Dendritic cell treated with granulocyte-macrophage colony-stimulating factor and Interleukin-4, amounts not matched to agents 40 ng/mL and 50 ng/mL, for 4 days (primary cell): ENCODE data around the gene NCAPD3.

Experiments
- H3K27ac Mint-ChIP-seq: one replicate; pipeline ENCODE4 v1.8.0; 2022; ENCODE audit warnings: mild to moderate bottlenecking, mixed read lengths
- H3K27me3 Mint-ChIP-seq: one replicate; pipeline ENCODE4 v1.8.0; 2022; ENCODE audit warnings: mild to moderate bottlenecking, mixed read lengths
- H3K36me3 Mint-ChIP-seq: one replicate; pipeline ENCODE4 v1.8.0; 2022; ENCODE audit warnings: low read depth, mixed read lengths
- H3K4me1 Mint-ChIP-seq: one replicate; pipeline ENCODE4 v1.8.0; 2022; ENCODE audit warnings: low read depth, mixed read lengths
- H3K4me3 Mint-ChIP-seq: one replicate; pipeline ENCODE4 v1.8.0; 2022; ENCODE audit warnings: mild to moderate bottlenecking, moderate library complexity, mixed read lengths
- H3K9me3 Mint-ChIP-seq: one replicate; pipeline ENCODE4 v1.8.0; 2022; ENCODE audit warnings: mixed read lengths
- intact Hi-C: fragments of 100-400 bp; cut with micrococcal nuclease; formaldehyde crosslinking; loops from one replicate; pipeline ENCODE4 v1.15.0; 2022

NCAPD3 gene, protein sequence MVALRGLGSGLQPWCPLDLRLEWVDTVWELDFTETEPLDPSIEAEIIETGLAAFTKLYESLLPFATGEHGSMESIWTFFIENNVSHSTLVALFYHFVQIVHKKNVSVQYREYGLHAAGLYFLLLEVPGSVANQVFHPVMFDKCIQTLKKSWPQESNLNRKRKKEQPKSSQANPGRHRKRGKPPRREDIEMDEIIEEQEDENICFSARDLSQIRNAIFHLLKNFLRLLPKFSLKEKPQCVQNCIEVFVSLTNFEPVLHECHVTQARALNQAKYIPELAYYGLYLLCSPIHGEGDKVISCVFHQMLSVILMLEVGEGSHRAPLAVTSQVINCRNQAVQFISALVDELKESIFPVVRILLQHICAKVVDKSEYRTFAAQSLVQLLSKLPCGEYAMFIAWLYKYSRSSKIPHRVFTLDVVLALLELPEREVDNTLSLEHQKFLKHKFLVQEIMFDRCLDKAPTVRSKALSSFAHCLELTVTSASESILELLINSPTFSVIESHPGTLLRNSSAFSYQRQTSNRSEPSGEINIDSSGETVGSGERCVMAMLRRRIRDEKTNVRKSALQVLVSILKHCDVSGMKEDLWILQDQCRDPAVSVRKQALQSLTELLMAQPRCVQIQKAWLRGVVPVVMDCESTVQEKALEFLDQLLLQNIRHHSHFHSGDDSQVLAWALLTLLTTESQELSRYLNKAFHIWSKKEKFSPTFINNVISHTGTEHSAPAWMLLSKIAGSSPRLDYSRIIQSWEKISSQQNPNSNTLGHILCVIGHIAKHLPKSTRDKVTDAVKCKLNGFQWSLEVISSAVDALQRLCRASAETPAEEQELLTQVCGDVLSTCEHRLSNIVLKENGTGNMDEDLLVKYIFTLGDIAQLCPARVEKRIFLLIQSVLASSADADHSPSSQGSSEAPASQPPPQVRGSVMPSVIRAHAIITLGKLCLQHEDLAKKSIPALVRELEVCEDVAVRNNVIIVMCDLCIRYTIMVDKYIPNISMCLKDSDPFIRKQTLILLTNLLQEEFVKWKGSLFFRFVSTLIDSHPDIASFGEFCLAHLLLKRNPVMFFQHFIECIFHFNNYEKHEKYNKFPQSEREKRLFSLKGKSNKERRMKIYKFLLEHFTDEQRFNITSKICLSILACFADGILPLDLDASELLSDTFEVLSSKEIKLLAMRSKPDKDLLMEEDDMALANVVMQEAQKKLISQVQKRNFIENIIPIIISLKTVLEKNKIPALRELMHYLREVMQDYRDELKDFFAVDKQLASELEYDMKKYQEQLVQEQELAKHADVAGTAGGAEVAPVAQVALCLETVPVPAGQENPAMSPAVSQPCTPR (N-terminal part only)

DNA sequence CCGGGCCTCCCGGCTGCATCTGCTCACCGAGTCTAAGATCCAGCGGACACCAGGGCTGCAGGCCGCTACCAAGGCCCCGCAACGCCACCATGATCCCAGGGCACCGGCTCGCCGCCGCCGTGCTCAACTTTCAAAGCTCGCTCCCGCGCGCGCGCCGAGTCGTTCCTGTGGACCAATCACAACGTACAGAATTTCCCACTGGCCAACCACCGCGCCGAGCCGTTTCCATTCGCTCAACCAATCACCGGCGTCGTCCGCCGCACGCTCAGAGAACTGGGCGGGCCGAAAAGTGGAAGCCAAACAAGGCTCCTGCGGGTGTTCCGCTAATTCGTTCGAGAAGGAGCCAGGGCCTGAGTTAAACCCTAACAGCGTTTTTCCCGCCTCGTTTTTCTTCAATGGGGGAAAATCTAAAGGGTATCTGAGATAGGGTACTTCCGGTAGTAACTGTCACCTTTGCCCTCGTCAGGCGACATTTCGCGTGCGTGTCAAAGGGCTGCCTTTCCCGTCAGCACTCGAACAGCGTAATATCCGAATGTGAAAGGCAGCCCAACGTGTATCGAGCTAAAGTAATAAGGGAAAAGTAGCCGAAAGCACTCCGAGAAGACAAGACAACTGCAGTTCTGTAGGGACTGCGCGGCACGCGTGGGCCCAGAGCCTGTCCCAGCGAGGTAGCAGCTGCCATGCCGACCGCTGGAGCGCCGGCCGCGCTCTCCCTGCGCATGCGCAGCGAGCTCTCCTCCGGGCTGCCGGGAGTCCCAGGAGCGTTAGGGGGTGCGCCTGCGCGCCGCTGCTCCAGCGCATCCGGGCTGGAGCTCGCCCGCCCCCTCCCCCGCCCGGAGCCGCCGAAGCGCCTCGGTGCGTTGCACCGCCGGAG is at the start of gene NCAPD3, which contains the start of gene VPS26B:
NCAPD3 (minus strand) TSS at position 132 of the 874 bp plus-strand sequence; CDS start at position 91, 41 bp downstream.
VPS26B (plus strand) TSS at position 836 of the 874 bp plus-strand sequence. CDS start 452 bp downstream, outside the sequence.
- peak within 1 kb of the TSS; percentile 94 for H3K4me3 Mint-ChIP-seq
- no peaks in the 10 kb centered on the region for H3K9me3 Mint-ChIP-seq
- no peaks in the 10 kb centered on the region for H3K27me3 Mint-ChIP-seq
- H3K36me3 Mint-ChIP-seq = peaks cover 28% of the 10 kb centered on the region
- H3K4me1 Mint-ChIP-seq = peaks cover 58% of the 10 kb centered on the region
- intact Hi-C loops = loop anchor here (1.0 kb wide), 1 partner anchor 29 kb away; the partner anchor contains the start of genes ACAD8 and THYN1
- peak within 1 kb of the TSS; percentile 94 for H3K27ac Mint-ChIP-seq

- intact Hi-C loops = no loop called here
These were observed 49.5 kb upstream of the NCAPD3 start for GRCh38 chr11:134273317-134273712.

GRCh38 chr11:134272381-134273316 is 48.9 kb upstream of the NCAPD3 start:
- H3K4me3 Mint-ChIP-seq = no peak overlapping the region
- H3K27me3 Mint-ChIP-seq = peaks cover 86% of the 10 kb centered on the region
- H3K36me3 Mint-ChIP-seq = no peaks in the 10 kb centered on the region
- H3K27ac Mint-ChIP-seq = no peak overlapping the region
- peaks cover 15% of the 10 kb centered on the region for H3K4me1 Mint-ChIP-seq
- intact Hi-C loops = no loop called here
- H3K9me3 Mint-ChIP-seq = no peaks in the 10 kb centered on the region

More at GRCh38 chr11:134273317-134273712, 49.5 kb upstream of the NCAPD3 start:
- Mint-ChIP-seq H3K27ac (no peak overlapping the region), H3K4me3 (no peak overlapping the region), H3K36me3 (no peaks in the 10 kb centered on the region), H3K4me1 (peaks cover 8% of the 10 kb centered on the region), H3K27me3 (peaks cover 87% of the 10 kb centered on the region), H3K9me3 (no peaks in the 10 kb centered on the region)

DNA sequence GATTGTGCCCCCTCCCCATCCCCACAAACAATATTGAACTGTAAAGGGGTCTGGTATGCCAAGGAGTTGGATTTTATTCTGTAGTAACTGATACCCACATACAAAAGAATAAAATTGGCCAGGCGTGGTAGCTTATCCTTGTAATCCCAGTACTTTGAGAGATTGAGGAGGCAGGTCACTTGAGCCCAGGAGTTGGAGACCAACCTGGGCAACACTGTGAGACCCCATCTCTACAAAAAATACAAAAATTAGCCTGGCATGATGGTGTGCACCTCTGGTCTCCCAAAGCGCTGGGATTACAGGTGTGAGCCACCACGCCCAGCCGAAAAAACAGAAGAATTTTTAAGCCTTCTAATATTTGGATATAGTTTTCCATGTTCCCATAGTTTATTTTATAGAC is 48.2 kb upstream of the NCAPD3 start:
- Mint-ChIP-seq H3K9me3 (no peaks in the 10 kb centered on the region), H3K4me1 (peaks cover 22% of the 10 kb centered on the region), H3K36me3 (no peaks in the 10 kb centered on the region), H3K27me3 (peaks cover 79% of the 10 kb centered on the region), H3K4me3 (no peak overlapping the region), H3K27ac (no peak overlapping the region)
- intact Hi-C loops = no loop called here

DNA sequence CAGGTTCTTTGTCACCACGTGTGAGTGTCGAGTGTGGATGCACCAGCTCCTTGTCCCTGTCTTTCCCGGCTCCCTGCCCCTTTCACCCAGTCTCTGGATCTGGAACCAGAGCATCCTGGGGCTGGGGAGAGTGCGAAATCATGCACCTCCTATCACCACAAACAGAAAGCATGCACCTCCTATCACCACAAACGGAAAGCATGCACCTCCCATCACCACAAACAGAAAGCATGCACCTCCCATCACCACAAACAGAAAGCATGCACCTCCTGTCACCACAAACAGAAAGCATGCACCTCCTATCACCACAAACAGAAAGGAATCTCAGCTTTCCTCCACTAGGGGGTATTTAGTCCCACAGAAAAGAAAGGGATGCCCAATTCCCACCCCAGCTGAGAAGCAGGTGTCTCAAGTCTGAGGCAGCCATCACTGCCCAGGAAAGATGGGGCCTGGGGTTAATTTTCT is 46.5 kb upstream of the NCAPD3 start:
- Mint-ChIP-seq H3K36me3 (no peaks in the 10 kb centered on the region), H3K4me1 (peaks cover 26% of the 10 kb centered on the region), H3K27me3 (peaks cover 68% of the 10 kb centered on the region), H3K27ac (no peak overlapping the region), H3K4me3 (no peak overlapping the region), H3K9me3 (no peaks in the 10 kb centered on the region)
- intact Hi-C loops = no loop called here

DNA sequence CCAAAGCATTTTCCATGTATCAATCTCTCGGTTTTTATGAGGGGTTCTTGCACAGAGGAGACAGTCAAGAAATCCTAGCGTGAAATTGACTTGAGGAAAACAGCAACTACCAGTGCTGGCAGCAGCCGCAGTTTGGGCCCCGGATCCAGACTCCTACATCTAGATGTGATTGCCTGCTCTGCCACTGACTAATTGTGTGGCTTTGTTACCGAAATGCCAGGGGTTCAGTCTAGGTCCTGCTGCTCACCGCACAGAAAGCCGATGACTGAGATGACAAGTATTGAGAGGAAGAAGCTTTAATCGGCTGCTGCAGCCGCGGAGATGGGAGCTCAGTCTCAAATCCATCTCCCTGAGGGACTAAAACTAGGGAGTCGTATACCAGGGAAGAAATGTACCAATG is 44.2 kb upstream of the NCAPD3 start:
- Mint-ChIP-seq H3K4me1 (peaks cover 26% of the 10 kb centered on the region), H3K36me3 (peaks cover 19% of the 10 kb centered on the region), H3K9me3 (no peaks in the 10 kb centered on the region), H3K27me3 (peaks cover 52% of the 10 kb centered on the region), H3K27ac (no peak overlapping the region), H3K4me3 (no peak overlapping the region)
- intact Hi-C loops = no loop called here

GRCh38 chr11:134267461-134267860 is 43.7 kb upstream of the NCAPD3 start:
- H3K4me1 Mint-ChIP-seq = peaks cover 26% of the 10 kb centered on the region
- no peaks in the 10 kb centered on the region for H3K9me3 Mint-ChIP-seq
- peaks cover 24% of the 10 kb centered on the region for H3K36me3 Mint-ChIP-seq
- H3K27ac Mint-ChIP-seq = no peak overlapping the region
- H3K27me3 Mint-ChIP-seq = peaks cover 50% of the 10 kb centered on the region
- intact Hi-C loops = no loop called here
- no peak overlapping the region for H3K4me3 Mint-ChIP-seq

DNA sequence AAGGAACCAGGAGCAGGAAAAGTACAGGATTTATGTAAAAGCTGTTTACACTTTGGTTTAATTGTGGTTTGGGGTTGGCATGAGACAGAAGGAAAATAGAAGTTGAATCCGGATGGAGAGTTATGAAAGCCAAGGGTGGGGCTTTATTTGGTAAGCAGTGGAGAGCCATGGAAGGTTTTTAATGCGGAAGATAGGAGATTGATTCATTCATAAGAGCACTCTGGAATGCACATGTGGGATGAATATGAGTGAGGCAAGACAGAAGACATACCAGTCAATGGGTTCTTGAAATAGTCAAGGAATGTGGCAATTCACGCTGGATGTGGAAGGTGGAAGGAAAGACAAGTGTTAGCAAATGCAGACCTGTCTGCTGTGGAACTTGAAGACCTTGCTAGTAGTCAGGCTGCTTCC is 43.1 kb upstream of the NCAPD3 start:
- Mint-ChIP-seq H3K9me3 (no peaks in the 10 kb centered on the region), H3K27ac (no peak overlapping the region), H3K27me3 (peaks cover 48% of the 10 kb centered on the region), H3K36me3 (peaks cover 30% of the 10 kb centered on the region), H3K4me3 (no peak overlapping the region), H3K4me1 (peaks cover 26% of the 10 kb centered on the region)
- intact Hi-C loops = no loop called here

GRCh38 chr11:134266440-134266839 is 42.7 kb upstream of the NCAPD3 start:
- Mint-ChIP-seq H3K27ac (no peak overlapping the region), H3K4me1 (peaks cover 26% of the 10 kb centered on the region), H3K9me3 (no peaks in the 10 kb centered on the region), H3K36me3 (peaks cover 34% of the 10 kb centered on the region), H3K4me3 (no peak overlapping the region), H3K27me3 (peaks cover 44% of the 10 kb centered on the region)
- intact Hi-C loops = no loop called here

GRCh38 chr11:134264966-134265764 is 41.4 kb upstream of the NCAPD3 start:
- no peaks in the 10 kb centered on the region for H3K9me3 Mint-ChIP-seq
- no peak overlapping the region for H3K4me3 Mint-ChIP-seq
- peaks cover 34% of the 10 kb centered on the region for H3K4me1 Mint-ChIP-seq
- peaks cover 31% of the 10 kb centered on the region for H3K27me3 Mint-ChIP-seq
- H3K36me3 Mint-ChIP-seq = peaks cover 47% of the 10 kb centered on the region
- no peak overlapping the region for H3K27ac Mint-ChIP-seq
- intact Hi-C loops = no loop called here
